NCI-H187 treated with DMSO at 0.1 percent for 48 hours (cell line): ENCODE results near the gene TGDS.
"Not testable (repeated sequence)": the region's sequence is repeated elsewhere in the genome, so short reads cannot be mapped to it uniquely, and the experiment has no call there.

Source experiments
- DNase-seq: peaks from one replicate; lab custom pipeline; 2025; lab: John Stamatoyannopoulos, UW

The TGDS gene

DNA sequence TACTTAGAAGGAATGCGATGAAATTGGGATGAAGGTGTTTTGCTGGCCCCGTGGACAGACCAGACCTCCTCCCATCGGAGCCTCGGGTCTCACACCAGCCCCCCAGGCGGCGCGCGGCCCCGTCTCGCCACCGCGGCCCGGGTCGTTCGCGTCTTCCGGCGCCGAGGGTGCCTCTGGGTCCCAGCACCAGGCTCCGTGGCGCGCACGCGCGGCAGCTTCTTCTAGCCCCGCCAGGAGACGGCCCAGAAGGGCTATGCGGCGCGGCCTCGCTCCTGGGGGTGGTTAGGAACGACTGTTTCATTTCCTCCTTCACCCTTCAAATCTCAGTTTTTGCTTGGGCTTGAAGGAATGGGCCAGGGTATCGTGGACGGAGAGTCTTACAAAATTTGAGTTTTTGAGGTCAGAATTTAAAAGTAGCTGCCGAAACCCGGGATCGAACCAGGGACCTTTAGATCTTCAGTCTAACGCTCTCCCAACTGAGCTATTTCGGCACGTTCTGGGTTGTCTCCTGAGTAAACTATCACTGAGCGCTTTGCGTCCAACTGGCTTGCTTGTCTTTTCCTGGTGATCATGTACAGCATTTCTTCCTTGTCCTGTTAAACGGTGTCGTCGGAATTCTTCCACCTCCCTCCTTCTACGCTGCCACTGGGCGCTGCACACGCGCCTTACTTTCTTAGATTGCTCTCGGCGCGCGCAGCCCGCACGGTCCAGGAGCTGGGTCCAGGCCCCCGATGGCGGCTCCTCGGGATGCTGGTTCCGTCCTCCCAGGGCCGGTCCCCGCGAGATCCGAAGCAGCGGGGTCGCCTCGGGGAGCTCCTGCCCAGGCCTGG, 46.5 kb downstream of the TGDS start:
- peak; percentile 93 for DNase-seq

DNA sequence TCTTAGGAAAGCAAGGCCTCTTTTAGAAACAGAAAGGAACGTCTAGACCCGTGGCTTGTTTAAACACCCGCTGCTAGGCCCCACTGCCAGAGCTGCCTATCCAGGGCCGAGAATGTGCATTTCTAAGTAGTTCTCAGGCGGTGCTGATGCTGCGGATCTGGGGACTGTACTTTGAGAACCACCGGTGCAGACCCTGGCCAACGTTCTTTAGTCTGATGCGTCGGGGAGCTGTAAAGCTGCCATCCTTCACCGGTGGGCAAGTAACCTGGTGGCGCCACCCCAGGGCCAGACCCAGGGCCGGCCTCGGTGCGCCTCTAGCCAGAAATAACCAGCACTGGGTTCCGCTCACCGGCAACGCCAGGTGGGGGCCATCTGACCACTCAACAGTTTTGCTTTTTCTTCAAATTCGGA, 47.1 kb downstream of the TGDS start:
- DNase-seq = peak; percentile 20

DNA sequence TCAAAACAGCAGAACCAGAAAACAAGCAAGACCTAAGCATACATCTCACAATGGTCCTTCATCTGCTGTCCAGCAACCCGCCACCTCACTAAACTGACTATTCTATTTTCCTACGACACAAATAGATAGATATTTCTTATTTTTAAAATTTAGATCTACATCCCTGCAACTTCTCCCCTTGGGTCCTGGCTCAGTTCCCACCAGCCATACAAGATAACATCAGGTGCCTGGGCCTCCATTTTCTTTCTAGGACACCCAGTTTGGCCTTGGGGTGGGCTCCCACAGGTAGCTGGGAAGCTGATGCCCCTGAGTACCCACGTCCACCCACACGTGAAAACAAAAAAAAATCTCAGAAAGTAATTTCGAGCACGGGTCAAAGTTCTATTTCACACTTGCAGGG, 47.6 kb downstream of the TGDS start:
- DNase-seq = no peak

DNA sequence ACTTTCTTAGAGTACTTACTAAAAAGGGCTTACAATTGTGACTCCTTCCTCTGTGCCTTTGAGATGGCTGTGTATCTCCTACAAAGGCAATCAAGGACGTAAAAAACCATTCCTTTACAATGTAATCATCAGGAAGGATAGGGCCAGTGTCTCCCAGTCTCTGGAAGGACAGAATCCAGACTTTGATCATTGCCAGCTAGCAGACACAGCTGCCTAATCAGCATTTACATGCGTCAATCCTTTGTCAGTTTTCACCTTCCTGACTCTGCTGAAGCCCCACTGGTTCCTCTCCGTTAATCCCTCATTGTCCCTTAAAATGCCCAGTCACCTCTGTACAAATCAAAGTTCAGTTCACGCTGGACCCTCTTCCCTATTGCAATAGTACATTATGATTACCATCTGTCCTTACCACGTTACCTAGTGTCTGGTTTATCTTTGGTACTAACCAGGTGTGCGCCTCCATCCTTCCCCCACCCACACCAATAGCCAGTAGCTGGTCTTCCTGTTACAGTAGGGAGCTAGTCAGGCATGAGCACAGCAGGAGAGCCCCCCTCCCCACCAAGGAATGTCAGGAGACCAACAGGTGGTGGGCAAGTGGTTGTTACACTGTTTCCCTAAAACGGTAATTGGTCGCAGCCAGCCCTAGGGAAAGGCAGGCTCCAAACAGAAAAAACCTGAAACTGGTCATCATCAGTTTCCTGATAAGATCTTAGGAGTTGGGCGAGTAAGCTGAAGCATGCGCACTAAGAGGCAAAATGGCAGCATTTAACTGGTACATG, 49.7 kb downstream of the TGDS start:
- DNase-seq = no peak

DNA sequence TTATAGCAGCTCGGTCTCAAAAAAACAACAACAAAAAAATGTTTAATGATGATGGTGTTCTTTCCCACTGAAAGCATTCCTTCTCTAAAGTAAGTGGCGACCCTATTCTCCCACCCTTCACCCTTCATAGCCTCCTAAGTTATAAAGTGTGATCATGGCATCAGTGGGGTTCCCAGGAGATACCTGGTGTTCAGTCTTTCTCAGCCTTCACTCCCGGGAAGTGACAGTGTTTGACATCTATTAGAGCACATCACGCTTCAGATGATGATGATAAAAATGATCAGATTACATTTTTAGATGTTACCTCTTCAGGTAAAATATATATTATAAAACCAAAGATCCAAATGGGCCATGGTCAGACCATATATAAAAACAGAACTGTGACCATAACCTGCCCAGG, 51.0 kb downstream of the TGDS start:
- DNase-seq = no peak

DNA sequence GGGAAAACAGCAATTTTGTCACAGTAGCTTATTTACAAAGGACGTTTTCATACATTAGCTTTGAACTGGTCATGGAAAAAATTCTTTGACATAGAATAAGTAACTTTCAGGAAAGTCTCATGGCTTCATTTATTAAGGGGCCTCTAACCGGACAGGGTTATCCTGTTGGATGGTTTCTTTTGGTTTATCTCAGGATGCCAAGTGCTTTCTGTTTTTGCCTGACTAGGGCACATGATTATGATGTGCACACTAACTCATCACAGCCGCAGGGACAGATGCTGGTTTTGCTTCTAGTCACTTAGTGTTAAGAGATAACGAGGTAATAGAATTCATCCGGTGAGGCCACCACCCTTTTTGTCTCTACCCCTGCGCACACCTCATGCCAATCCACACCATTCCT, 53.0 kb downstream of the TGDS start:
- no peak for DNase-seq

DNA sequence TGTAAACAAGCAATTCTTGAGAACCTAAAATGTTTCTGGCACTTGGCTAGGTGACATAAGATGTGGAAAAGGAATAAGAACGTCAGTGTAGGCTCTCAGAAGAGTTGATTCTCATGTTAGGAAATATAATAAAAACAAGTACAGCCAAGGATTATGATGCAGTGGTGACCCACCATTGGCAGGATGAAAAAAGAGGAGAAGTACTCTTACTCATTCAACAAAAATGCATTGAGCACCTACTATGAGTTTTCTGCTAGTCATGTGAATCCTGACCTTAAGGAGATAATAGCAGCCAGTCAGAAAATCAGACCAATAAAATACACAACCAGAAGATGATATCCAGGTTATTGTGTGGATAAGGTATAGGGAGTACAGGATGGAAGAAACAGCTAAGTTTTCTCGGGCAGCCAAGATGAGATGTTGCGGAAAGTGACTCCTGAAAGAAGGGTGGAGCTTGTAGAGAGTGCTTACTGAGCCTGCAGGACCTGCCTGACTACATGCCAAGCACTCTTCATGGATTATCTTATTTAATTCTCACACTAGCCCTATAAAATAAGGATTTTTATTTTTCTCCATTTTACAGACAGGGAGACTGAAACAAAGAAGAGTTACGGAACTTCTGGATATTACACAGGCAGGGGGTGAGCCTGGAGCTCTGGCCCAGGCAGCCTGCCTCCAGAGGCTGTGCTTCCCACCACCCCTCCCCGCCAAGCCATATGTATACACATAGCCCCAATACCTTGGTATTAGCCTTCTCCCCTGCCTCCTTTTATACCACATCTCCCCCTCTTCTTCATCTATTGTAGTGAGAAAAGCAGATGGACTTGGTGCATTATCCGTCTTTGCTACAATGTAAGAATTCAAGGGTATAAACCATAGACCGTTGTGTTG, 58.0 kb downstream of the TGDS start:
- no peak for DNase-seq

DNA sequence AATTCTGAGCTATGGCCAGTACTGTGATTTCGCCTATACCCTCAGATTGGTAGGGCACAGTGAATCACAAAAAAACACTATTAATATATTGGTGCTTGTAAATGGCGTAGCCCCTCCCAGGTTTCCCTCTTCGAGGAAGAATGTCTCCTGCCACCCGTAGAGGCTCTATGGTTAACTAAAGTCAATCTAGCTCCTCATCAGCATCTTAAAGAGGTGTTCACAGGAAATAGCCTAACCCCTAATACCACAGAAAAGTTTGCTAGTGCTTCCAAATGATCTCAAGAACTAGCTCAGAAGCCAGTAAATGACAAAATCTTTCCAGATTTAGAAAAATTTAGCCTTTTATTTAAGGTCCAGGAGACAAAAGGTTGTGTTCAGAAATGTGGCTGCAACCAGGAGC, 60.2 kb downstream of the TGDS start:
- DNase-seq = no peak

DNA sequence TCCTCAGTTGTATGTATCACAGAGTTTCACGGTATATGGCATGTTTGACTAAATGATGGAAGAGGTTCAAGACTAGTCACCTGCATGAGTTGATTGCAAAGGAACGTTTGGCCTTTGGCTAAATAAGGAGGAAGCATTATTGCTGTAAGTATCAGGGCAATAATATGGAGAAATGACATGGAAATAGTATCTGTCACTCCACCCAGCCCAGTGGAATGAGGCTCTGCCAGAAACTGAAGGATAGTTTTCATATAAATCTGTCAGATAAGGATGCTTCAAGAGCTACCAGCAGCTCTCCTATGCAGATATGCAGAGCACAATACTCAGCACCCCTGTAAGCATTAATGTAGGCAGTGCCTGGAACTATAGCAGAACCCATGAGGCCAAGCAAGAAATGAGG, 60.7 kb downstream of the TGDS start:
- no peak for DNase-seq

DNA sequence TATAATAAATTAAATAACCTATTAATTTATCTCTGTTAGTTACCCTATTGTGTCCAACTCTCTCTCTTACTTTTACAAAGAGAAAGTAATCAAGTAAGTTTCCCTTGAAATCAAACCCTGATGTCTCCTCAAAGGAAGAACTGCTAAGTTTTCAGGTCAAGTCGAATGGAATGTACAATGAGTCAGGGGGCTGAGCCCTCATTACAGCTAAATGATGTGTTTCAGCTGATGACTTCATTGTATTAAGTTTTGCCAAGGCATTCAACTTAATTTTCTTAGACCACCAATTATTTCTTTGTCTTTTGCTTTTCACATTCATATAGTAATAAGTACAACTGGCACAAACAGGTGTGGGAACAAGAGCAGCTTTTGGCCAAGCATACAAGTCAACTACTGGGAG, 61.8 kb downstream of the TGDS start:
- no peak for DNase-seq

DNA sequence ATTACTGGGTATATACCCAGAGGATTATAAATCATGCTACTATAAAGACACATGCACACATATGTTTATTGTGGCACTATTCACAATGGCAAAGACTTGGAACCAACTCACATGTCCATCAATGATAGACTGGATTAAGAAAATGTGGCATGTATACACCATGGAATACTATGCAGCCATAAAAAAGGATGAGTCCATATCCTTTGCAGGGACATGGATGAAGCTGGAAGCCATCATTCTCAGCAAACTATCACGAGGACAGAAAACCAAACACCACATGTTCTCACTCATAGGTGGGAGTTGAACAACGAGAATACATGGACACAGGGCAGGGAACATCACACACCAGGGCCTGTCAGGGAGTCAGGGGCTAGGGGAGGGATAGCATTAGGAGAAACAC, 63.7 kb downstream of the TGDS start:
- not testable (repeated sequence) for DNase-seq

DNA sequence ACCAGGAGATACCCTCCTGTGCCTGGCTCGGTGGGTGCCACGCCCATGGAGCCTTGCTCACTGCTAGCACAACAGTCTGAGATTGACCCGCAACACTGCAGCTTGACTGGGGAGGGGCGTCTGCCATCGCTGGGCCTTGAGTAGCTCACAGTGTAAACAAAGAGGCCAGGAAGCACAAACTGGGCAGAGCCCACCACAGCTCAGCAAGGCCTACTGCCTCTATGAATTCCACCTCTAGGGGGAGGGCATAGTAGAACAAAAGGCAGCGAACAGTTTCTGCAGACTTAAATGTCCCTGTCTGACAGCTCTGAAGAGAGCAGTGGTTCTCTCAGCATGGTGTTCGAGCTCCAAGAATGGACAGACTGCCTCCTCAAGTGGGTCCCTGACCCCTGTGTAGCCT, 69.0 kb downstream of the TGDS start:
- DNase-seq = not testable (repeated sequence)

DNA sequence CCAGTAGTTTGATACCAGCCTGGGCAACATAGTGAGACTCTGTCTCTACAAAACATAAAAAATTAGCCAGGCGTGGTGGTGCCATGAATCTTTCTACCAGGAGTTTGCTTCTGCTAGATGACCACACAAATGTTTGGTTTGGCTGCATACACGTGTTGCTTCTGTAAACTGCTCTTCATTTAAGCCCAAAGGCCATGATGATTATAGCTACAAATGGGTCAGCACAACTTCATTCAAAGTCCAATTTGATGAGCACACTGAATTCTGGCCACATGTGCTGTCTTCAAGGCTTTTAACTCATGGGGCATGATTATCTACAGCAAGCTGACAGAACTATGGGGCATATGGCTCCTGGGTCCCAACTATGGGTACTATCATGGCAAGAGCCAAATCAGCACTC, 70.2 kb downstream of the TGDS start:
- no peak for DNase-seq

DNA sequence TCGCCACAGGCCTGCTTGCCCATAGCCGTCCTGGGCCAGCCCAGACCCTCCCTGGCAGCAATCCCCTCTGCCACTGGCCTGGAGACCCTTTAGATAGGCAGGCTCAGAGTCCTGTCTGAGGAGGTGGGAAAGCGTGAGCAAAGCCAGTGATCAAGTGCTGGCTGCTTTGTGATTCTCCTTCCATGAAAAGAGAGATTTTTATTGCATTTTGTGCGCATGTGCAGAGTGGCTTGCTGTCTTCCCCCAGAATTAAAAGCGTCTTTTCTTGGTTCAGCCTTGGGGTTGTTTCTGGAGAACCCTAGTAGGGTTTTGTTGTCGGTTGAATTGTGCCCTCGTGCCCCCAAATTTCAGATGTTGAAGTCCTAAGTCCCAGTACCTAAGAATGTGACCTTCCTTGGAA, 71.5 kb downstream of the TGDS start:
- DNase-seq = no peak
